ENCODE measurements around the gene INHBA. TPM values are rescaled to one million over a fixed set of nuclear protein-coding genes. Genes with fewer than 3 reads are reported as not detected.

Gene INHBA
- total and polyA plus RNA-seq, 4 experiments from 2014 or later: 0.14 TPM; not detected in 3

DNA sequence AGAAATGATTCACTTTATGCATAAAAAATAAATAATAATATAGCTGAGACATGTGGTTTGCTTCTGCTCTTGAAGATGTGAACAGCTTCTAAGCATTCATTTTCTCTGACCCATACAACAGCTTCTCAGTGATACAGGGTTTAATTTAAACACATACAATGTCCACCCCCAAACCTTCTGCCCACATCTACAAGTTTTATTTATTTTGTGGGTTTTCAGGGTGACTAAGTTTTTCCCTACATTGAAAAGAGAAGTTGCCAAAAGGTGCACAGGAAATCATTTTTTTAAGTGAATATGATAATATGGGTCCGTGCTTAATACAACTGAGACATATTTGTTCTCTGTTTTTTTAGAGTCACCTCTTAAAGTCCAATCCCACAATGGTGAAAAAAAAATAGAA is 17.2 kb downstream of the INHBA start:
- H3K9me3 ChIP-seq (ENCODE audit: control insufficient read depth in 1 of 2, low read length in 2 of 2): no peaks in the 10 kb centered on the region
- H3K27me3 Mint-ChIP-seq: no peaks in the 10 kb centered on the region
- no peak overlapping the region for H3K27ac ChIP-seq (ENCODE audit: low read depth, low read length)
- H3K4me1 ChIP-seq (ENCODE audit: insufficient read depth, low read length): no peaks in the 10 kb centered on the region
- no peak for DNase-seq
- CTCF ChIA-PET (ENCODE audit: partially characterized antibody): no interaction called here
- intact Hi-C loops (cut with micrococcal nuclease): no loop called here
- no peak overlapping the region for H3K27ac Mint-ChIP-seq
- no peaks in the 10 kb centered on the region for H3K4me1 Mint-ChIP-seq
- no peak overlapping the region for H3K4me3 ChIP-seq (ENCODE audit: low read length in 2 of 2)
- H3K36me3 ChIP-seq (ENCODE audit: insufficient read depth, low read length): no peaks in the 10 kb centered on the region
- POLR2A ChIA-PET (ENCODE audit: partially characterized antibody): no interaction called here
- H3K9me3 Mint-ChIP-seq: peaks cover 0 to 2% (median 0%) of the 10 kb centered on the region in 8 donors
- H3K27me3 ChIP-seq (ENCODE audit: insufficient read depth, low read length): no peaks in the 10 kb centered on the region
- no peak overlapping the region for H3K4me3 Mint-ChIP-seq
- no peaks in the 10 kb centered on the region for H3K36me3 Mint-ChIP-seq

DNA sequence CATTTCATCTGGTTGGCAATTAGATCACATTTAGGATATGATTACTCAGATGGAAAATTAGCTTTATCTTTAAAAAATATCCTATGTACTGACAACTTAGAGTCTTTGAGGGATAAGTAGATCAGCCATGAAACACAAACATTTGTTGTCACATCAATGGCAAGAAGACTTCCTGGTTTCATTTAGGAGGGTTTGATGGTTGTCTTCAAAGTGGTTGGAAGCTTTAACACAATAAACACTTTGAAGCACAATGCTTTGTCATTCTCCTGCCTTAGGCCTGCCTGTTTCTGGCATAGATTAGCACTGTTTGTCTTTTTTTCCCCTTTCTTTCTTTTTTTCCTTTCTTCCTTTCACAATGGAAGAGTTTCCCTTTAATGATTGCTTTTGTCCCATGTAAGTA is 20.5 kb downstream of the INHBA start:
- Histone ChIP-seq H3K27ac (ENCODE audit: low read depth, low read length) (no peak overlapping the region), H3K36me3 (ENCODE audit: insufficient read depth, low read length) (no peaks in the 10 kb centered on the region), H3K9me3 (ENCODE audit: control insufficient read depth in 1 of 2, low read length in 2 of 2) (no peaks in the 10 kb centered on the region), H3K27me3 (ENCODE audit: insufficient read depth, low read length) (no peaks in the 10 kb centered on the region), H3K4me1 (ENCODE audit: insufficient read depth, low read length) (no peaks in the 10 kb centered on the region), H3K4me3 (ENCODE audit: low read length in 2 of 2) (no peak overlapping the region)
- Mint-ChIP-seq H3K36me3 (no peaks in the 10 kb centered on the region), H3K4me3 (no peak overlapping the region), H3K9me3 (peaks cover 0 to 6% (median 0%) of the 10 kb centered on the region in 8 donors), H3K27me3 (no peaks in the 10 kb centered on the region), H3K27ac (no peak overlapping the region), H3K4me1 (no peaks in the 10 kb centered on the region)
- intact Hi-C loops (cut with micrococcal nuclease): no loop called here
- ChIA-PET CTCF (ENCODE audit: partially characterized antibody) (no interaction called here), POLR2A (ENCODE audit: partially characterized antibody) (no interaction called here)
- DNase-seq: no peak

DNA sequence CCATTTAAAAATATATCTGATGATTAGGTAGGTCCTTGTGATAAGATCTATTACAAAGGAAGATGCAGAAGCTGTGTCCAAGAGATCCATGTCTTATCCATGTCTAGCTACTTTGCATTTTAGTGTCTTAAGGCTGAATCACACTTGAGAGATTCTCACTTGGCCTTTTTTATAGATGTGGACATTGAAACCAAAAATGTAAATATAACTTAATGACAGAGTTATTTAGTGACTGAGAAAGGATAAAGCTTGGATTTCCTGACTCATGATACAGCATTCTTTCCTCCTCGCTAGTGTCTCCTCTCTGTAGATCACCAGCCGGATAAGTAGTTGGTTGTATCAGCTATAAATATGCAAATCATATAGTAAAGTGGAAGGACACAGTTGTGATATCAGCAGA is 23.3 kb downstream of the INHBA start:
- CTCF ChIA-PET (ENCODE audit: partially characterized antibody): no interaction called here
- no peaks in the 10 kb centered on the region for H3K36me3 Mint-ChIP-seq

DNA sequence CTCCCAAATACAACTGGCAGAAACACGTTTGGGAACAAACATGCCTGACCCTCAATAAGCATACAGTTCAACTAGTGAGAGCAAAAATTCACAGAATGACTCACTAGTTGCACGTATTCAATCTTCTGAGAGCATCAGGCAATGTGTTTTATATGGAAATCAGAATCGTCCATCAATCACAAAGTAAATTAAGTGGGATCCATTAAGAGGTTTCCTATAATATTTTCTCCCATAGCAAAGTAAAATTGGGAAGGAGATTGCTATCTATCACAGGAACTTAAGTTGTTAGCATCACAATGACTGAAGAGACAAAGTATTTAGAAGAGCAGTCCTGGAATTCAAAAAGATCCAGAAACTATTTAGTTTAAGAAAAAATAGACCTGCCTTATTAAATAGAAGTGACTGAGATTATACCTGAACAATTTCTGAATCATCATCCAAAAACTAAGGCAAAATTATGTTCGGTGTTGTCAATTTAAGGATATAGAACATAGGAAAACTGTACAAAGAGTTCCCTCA is 28.3 kb downstream of the INHBA start:
- no peak overlapping the region for H3K27ac Mint-ChIP-seq
- Histone ChIP-seq H3K4me3 (ENCODE audit: low read length in 2 of 2) (no peak overlapping the region), H3K27me3 (ENCODE audit: insufficient read depth, low read length) (no peaks in the 10 kb centered on the region), H3K9me3 (ENCODE audit: control insufficient read depth in 1 of 2, low read length in 2 of 2) (no peaks in the 10 kb centered on the region), H3K36me3 (ENCODE audit: insufficient read depth, low read length) (no peaks in the 10 kb centered on the region), H3K27ac (ENCODE audit: low read depth, low read length) (no peak overlapping the region), H3K4me1 (ENCODE audit: insufficient read depth, low read length) (no peaks in the 10 kb centered on the region)
- no peaks in the 10 kb centered on the region for H3K27me3 Mint-ChIP-seq
- no peaks in the 10 kb centered on the region for H3K36me3 Mint-ChIP-seq
- no peak for DNase-seq
- POLR2A ChIA-PET (ENCODE audit: partially characterized antibody): no interaction called here
- H3K9me3 Mint-ChIP-seq: peaks cover 0 to 7% (median 4%) of the 10 kb centered on the region in 8 donors
- CTCF ChIA-PET (ENCODE audit: partially characterized antibody): no interaction called here
- H3K4me3 Mint-ChIP-seq: no peak overlapping the region
- intact Hi-C loops (cut with micrococcal nuclease): no loop called here
- no peaks in the 10 kb centered on the region for H3K4me1 Mint-ChIP-seq

More for the DNA sequence above, 23.3 kb downstream of the INHBA start:
- Mint-ChIP-seq H3K4me1 (no peaks in the 10 kb centered on the region), H3K9me3 (peaks cover 0 to 7% (median 0%) of the 10 kb centered on the region in 8 donors), H3K27ac (no peak overlapping the region), H3K4me3 (no peak overlapping the region), H3K27me3 (no peaks in the 10 kb centered on the region)
- intact Hi-C loops (cut with micrococcal nuclease): no loop called here
- Histone ChIP-seq H3K27me3 (ENCODE audit: insufficient read depth, low read length) (no peaks in the 10 kb centered on the region), H3K27ac (ENCODE audit: low read depth, low read length) (no peak overlapping the region), H3K9me3 (ENCODE audit: control insufficient read depth in 1 of 2, low read length in 2 of 2) (no peaks in the 10 kb centered on the region), H3K4me3 (ENCODE audit: low read length in 2 of 2) (no peak overlapping the region), H3K36me3 (ENCODE audit: insufficient read depth, low read length) (no peaks in the 10 kb centered on the region), H3K4me1 (ENCODE audit: insufficient read depth, low read length) (no peaks in the 10 kb centered on the region)
- no peak for DNase-seq
- POLR2A ChIA-PET (ENCODE audit: partially characterized antibody): no interaction called here

DNA sequence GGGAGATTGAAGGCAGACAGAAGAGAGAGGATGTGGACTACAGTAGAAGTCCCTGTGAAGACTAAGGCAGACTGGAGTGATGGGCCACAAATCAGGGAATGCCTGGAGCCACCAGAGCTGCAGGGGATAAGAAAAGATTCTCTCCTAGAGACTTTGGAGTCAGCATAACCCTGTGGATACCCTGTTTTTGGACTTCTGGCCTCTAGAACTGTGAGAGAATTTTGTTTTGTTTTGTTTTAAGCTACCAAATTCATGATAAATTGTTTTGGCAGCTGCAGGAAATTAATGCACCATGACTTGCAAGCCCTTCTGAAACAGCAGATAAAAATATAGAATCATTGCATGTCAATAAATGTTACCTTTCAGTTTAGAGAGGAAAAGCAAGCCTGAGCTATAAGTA is 41.3 kb downstream of the INHBA start:
- no peaks in the 10 kb centered on the region for H3K36me3 Mint-ChIP-seq
- no peak overlapping the region for H3K4me3 Mint-ChIP-seq
- no peaks in the 10 kb centered on the region for H3K36me3 ChIP-seq (ENCODE audit: insufficient read depth, low read length)
- ChIA-PET CTCF (ENCODE audit: partially characterized antibody) (no interaction called here), POLR2A (ENCODE audit: partially characterized antibody) (no interaction called here)
- H3K27ac ChIP-seq (ENCODE audit: low read depth, low read length): no peak overlapping the region
- intact Hi-C loops (cut with micrococcal nuclease): no loop called here
- peaks cover 0 to 9% (median 3%) of the 10 kb centered on the region in 8 donors for H3K9me3 Mint-ChIP-seq
- H3K27me3 Mint-ChIP-seq: no peaks in the 10 kb centered on the region
- DNase-seq: no peak
- H3K4me1 Mint-ChIP-seq: no peaks in the 10 kb centered on the region
- no peak overlapping the region for H3K4me3 ChIP-seq (ENCODE audit: low read length in 2 of 2)
- H3K4me1 ChIP-seq (ENCODE audit: insufficient read depth, low read length): no peaks in the 10 kb centered on the region
- no peaks in the 10 kb centered on the region for H3K27me3 ChIP-seq (ENCODE audit: insufficient read depth, low read length)
- H3K9me3 ChIP-seq (ENCODE audit: control insufficient read depth in 1 of 2, low read length in 2 of 2): no peaks in the 10 kb centered on the region
- no peak overlapping the region for H3K27ac Mint-ChIP-seq

DNA sequence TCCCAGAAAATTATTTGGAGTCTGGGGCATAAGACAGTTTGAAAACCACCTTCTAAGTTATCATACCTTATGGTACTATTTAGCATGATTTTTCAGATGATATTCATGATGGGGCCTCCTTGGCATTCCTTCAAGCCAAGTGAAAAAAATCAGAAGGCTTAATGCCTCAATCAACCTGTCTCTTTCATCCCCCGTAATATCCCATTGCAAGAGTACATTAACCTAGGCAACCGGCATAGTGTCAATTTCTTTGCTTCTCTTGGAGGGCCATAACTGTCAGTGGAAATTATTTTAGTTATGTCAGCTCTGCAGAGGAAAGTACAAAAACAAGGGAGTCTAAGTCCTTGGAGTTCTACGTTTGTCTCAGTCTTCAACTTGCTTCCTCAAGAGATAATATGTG is 43.4 kb downstream of the INHBA start:
- no peak for DNase-seq
- intact Hi-C loops (cut with micrococcal nuclease): no loop called here
- H3K36me3 Mint-ChIP-seq: no peaks in the 10 kb centered on the region
- peaks cover 0 to 8% (median 1%) of the 10 kb centered on the region in 8 donors for H3K9me3 Mint-ChIP-seq
- no peaks in the 10 kb centered on the region for H3K27me3 Mint-ChIP-seq
- CTCF ChIA-PET (ENCODE audit: partially characterized antibody): no interaction called here
- H3K4me1 ChIP-seq (ENCODE audit: insufficient read depth, low read length): no peaks in the 10 kb centered on the region
- H3K9me3 ChIP-seq (ENCODE audit: control insufficient read depth in 1 of 2, low read length in 2 of 2): no peaks in the 10 kb centered on the region
- H3K27me3 ChIP-seq (ENCODE audit: insufficient read depth, low read length): no peaks in the 10 kb centered on the region
- no peaks in the 10 kb centered on the region for H3K36me3 ChIP-seq (ENCODE audit: insufficient read depth, low read length)
- no peak overlapping the region for H3K4me3 ChIP-seq (ENCODE audit: low read length in 2 of 2)
- H3K4me3 Mint-ChIP-seq: no peak overlapping the region
- H3K4me1 Mint-ChIP-seq: no peaks in the 10 kb centered on the region
- no peak overlapping the region for H3K27ac Mint-ChIP-seq
- POLR2A ChIA-PET (ENCODE audit: partially characterized antibody): no interaction called here
- H3K27ac ChIP-seq (ENCODE audit: low read depth, low read length): no peak overlapping the region

DNA sequence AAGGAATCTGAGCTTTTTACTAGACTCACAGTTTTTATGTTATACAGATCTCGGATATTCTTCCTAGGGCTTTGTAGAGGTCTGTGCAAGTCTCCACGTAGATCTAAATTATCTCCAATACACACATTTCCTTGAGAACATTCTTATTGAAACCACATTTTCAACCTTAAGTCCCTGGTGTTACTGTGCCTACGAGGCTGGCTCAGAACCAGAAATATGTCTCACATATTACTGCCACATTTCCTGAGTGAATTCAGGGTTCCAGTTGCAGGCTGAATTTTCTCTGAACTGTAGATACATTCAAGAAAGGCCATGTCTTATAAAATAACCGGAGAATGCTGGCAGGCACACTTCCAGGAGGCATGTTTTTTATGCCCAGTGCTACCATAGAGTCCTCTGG is 46.5 kb downstream of the INHBA start:
- Histone ChIP-seq H3K27ac (ENCODE audit: low read depth, low read length) (no peak overlapping the region), H3K4me1 (ENCODE audit: insufficient read depth, low read length) (no peaks in the 10 kb centered on the region), H3K9me3 (ENCODE audit: control insufficient read depth in 1 of 2, low read length in 2 of 2) (no peaks in the 10 kb centered on the region), H3K27me3 (ENCODE audit: insufficient read depth, low read length) (no peaks in the 10 kb centered on the region), H3K4me3 (ENCODE audit: low read length in 2 of 2) (no peak overlapping the region), H3K36me3 (ENCODE audit: insufficient read depth, low read length) (no peaks in the 10 kb centered on the region)
- Mint-ChIP-seq H3K4me1 (no peaks in the 10 kb centered on the region), H3K36me3 (no peaks in the 10 kb centered on the region), H3K27ac (no peak overlapping the region), H3K27me3 (no peaks in the 10 kb centered on the region), H3K9me3 (peaks cover 0 to 4% (median under 1%) of the 10 kb centered on the region in 8 donors), H3K4me3 (no peak overlapping the region)
- CTCF ChIA-PET (ENCODE audit: partially characterized antibody): no interaction called here
- POLR2A ChIA-PET (ENCODE audit: partially characterized antibody): no interaction called here
- intact Hi-C loops (cut with micrococcal nuclease): no loop called here
- DNase-seq: no peak

DNA sequence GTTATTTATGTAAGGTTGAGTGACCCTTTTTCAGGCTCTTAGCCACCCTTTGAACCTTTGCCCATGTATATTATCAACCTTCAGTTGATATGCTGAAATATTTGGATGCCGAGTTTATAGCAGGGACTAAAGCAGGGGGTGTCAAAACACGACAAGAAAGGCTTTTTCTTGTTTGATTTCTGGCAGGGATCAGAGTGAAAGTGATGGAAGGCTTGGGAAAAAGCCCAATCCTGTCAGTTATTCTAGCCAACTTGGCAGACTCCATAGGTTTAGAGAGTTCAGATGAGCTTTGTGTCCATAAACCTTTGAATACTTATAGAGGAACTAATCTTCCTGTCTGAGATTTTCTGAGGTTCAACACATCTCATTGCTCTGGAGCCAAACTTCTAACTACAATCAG is 47.5 kb downstream of the INHBA start:
- Histone ChIP-seq H3K4me3 (ENCODE audit: low read length in 2 of 2) (no peak overlapping the region), H3K4me1 (ENCODE audit: insufficient read depth, low read length) (no peaks in the 10 kb centered on the region), H3K27me3 (ENCODE audit: insufficient read depth, low read length) (no peaks in the 10 kb centered on the region), H3K9me3 (ENCODE audit: control insufficient read depth in 1 of 2, low read length in 2 of 2) (no peaks in the 10 kb centered on the region), H3K27ac (ENCODE audit: low read depth, low read length) (no peak overlapping the region), H3K36me3 (ENCODE audit: insufficient read depth, low read length) (no peaks in the 10 kb centered on the region)
- H3K27me3 Mint-ChIP-seq: no peaks in the 10 kb centered on the region
- no peak overlapping the region for H3K4me3 Mint-ChIP-seq
- no peak for DNase-seq
- H3K27ac Mint-ChIP-seq: no peak overlapping the region
- H3K9me3 Mint-ChIP-seq: peaks cover 0 to 4% (median 0%) of the 10 kb centered on the region in 8 donors
- intact Hi-C loops (cut with micrococcal nuclease): no loop called here
- CTCF ChIA-PET (ENCODE audit: partially characterized antibody): no interaction called here
- POLR2A ChIA-PET (ENCODE audit: partially characterized antibody): no interaction called here
- no peaks in the 10 kb centered on the region for H3K4me1 Mint-ChIP-seq
- H3K36me3 Mint-ChIP-seq: no peaks in the 10 kb centered on the region

All from CD4-positive, alpha-beta memory T cell (primary cell).